HepG2 (cell line): ENCODE results near the gene SH2D7. TPM values are rescaled to one million over a fixed set of nuclear protein-coding genes. Genes with fewer than 3 reads are reported as not detected.

Experiments
- ATAC-seq: fragments of 200-7000 bp; cut with Tn5 transposase; 3 replicates; pipeline ENCODE4 v1.9.1; 2020; ENCODE audit warnings: mild to moderate bottlenecking, moderate library complexity
- BruUV-seq: library from RNA; stranded (reverse); fragments of 400-500 nt; replicated peaks from 2 replicates; lab custom pipeline; 2021; lab: Mats Ljungman, UMichigan
- CTCF ChIA-PET: fragments of 300-600 bp; formaldehyde crosslinking; extraction: SDS; loops from one replicate; lab custom pipeline; 2021; ENCODE audit warnings: low total read pairs, inconsistent platforms, low intra/inter-chr PET ratio; lab: Yijun Ruan, JAX
- POLR2A ChIA-PET: fragments of 350-600 bp; sonication (Branson Sonifier 250); formaldehyde crosslinking; loops from one replicate; lab custom pipeline; 2020; ENCODE audit warnings: antibody characterized with exemption, inconsistent platforms; lab: Yijun Ruan, JAX
- DNase-seq: peaks from one replicate; pipeline ENCODE4 v3.0.0-alpha.2; 2015; ENCODE audit warnings: low spot score
- FAIRE-seq: peaks from 3 replicates; lab custom pipeline; 2011; peaks lifted over from hg19 to GRCh38; lab: Jason Lieb, UNC
- H2AFZ ChIP-seq: one replicate; pipeline ENCODE4 v1.6.1; 2011; ENCODE audit warnings: low read length, inconsistent platforms
- H3K27ac ChIP-seq: fragments of 300-600 bp; 3 replicates; pipeline ENCODE4 v1.8.0; 2011; ENCODE audit warnings: mixed run types, mild to moderate bottlenecking, mixed read lengths, low read length, inconsistent platforms; ENCODE audit not compliant: insufficient read depth; ENCODE audit errors: extremely low read length
- H3K27me3 ChIP-seq, 2 experiments: fragments of 200-600 bp in 1 of 2; 2 replicates in 1 of 2; 3 replicates in 1 of 2; pipeline versions ENCODE4 v1.6.0 to v1.8.0; 2011; ENCODE audit warnings: low read length in 2 of 2, mild to moderate bottlenecking in 2 of 2, moderate library complexity in 2 of 2, inconsistent platforms in 1 of 2; ENCODE audit not compliant: insufficient read depth in 2 of 2, control insufficient read depth in 1 of 2
- H3K36me3 ChIP-seq, 2 experiments: fragments of 200-600 bp in 1 of 2; replicated peaks in 1 of 2; 2 replicates in 1 of 2; 3 replicates in 1 of 2; pipeline versions ENCODE4 v1.5.1 to v1.8.0; 2011; ENCODE audit warnings: low read length in 2 of 2, inconsistent platforms in 1 of 2; ENCODE audit not compliant: insufficient read depth in 2 of 2, control insufficient read depth in 1 of 2
- H3K4me1 ChIP-seq: 2 replicates; pipeline ENCODE4 v1.5.1; 2012; ENCODE audit warnings: low read length, inconsistent platforms; ENCODE audit not compliant: insufficient read depth
- H3K4me2 ChIP-seq: 2 replicates; pipeline ENCODE4 v1.6.0; 2011; ENCODE audit warnings: low read depth, low read length, inconsistent platforms
- H3K4me3 ChIP-seq, 3 experiments: fragments of 200-600 bp in 1 of 3; sonication (generic), shearing (Covaris generic) in 1 of 3; replicated peaks in 1 of 3; 2 replicates each; pipeline ENCODE4 v1.5.1; 2011 to 2016; ENCODE audit warnings: low read length in 3 of 3, inconsistent platforms in 2 of 3, low read depth in 2 of 3, mild to moderate bottlenecking in 2 of 3, control low read depth in 1 of 3, mixed read lengths in 1 of 3; ENCODE audit not compliant: insufficient read depth in 1 of 3
- H3K79me2 ChIP-seq: one replicate; pipeline ENCODE4 v1.6.1; 2011; ENCODE audit warnings: low read length, inconsistent platforms; ENCODE audit not compliant: insufficient read depth
- H3K9ac ChIP-seq: 2 replicates; pipeline ENCODE4 v1.6.0; 2011; ENCODE audit warnings: mild to moderate bottlenecking, low read depth, low read length, inconsistent platforms; ENCODE audit not compliant: insufficient read depth
- H3K9me3 ChIP-seq: 2 replicates; pipeline ENCODE4 v1.5.1; 2012; ENCODE audit warnings: mild to moderate bottlenecking, low read length
- H4K20me1 ChIP-seq: 2 replicates; pipeline ENCODE4 v1.6.0; 2011; ENCODE audit warnings: inconsistent platforms, mild to moderate bottlenecking, low read length, moderate library complexity; ENCODE audit not compliant: insufficient read depth
- AGO1 ChIP-seq: fragments of 200-400 bp; formaldehyde crosslinking; IDR thresholded peaks from 2 replicates; pipeline ENCODE4 v1.6.1; 2017; ENCODE audit warnings: mild to moderate bottlenecking, low read depth, low read length, moderate library complexity; ENCODE audit not compliant: poor library complexity, severe bottlenecking
- AKAP8 ChIP-seq: sonication (generic); formaldehyde crosslinking; IDR thresholded peaks from 2 replicates; pipeline ENCODE4 v1.5.1; 2020; ENCODE audit warnings: mild to moderate bottlenecking, missing genetic modification reagents
- DNMT3B ChIP-seq: conservative IDR thresholded peaks from 2 replicates; pipeline ENCODE4 v1.6.1; 2016; ENCODE audit warnings: missing biosample characterization, control low read depth
- HMGXB4 ChIP-seq, 2 experiments: sonication (generic) in 1 of 2; formaldehyde crosslinking in 1 of 2; IDR thresholded peaks; 2 replicates each; pipeline versions ENCODE4 v1.4.0 to v1.6.1; 2018 to 2020; ENCODE audit warnings: missing genetic modification reagents in 2 of 2, borderline replicate concordance in 1 of 2, low read depth in 1 of 2, mild to moderate bottlenecking in 1 of 2, missing biosample characterization in 1 of 2
- KDM5B ChIP-seq: sonication (generic); formaldehyde crosslinking; IDR thresholded peaks from 2 replicates; pipeline ENCODE4 v1.4.0; 2020; ENCODE audit warnings: missing genetic modification reagents, mild to moderate bottlenecking, borderline replicate concordance
- MTF2 ChIP-seq: sonication (generic); formaldehyde crosslinking; IDR thresholded peaks from 2 replicates; pipeline ENCODE4 v1.5.0; 2020; ENCODE audit warnings: missing genetic modification reagents, borderline replicate concordance
- NRL ChIP-seq: sonication (generic); formaldehyde crosslinking; IDR thresholded peaks from 2 replicates; pipeline ENCODE4 v1.5.0; 2020; ENCODE audit warnings: missing genetic modification reagents, mild to moderate bottlenecking, moderate library complexity, borderline replicate concordance
- PHF21A ChIP-seq: sonication (generic); formaldehyde crosslinking; IDR thresholded peaks from 2 replicates; pipeline ENCODE4 v1.5.0; 2020; ENCODE audit warnings: mild to moderate bottlenecking, missing genetic modification reagents
- REST ChIP-seq, 2 experiments: IDR thresholded peaks; 2 replicates each; pipeline ENCODE4 v1.6.1; 2011 to 2012; ENCODE audit warnings: low read length in 2 of 2, borderline replicate concordance in 1 of 2, low read depth in 1 of 2, mild to moderate bottlenecking in 1 of 2, moderate library complexity in 1 of 2
- SAP130 ChIP-seq: IDR thresholded peaks from 2 replicates; pipeline ENCODE4 v1.6.1; 2016; ENCODE audit warnings: low read depth
- YEATS4 ChIP-seq: sonication (generic); formaldehyde crosslinking; IDR thresholded peaks from 2 replicates; pipeline ENCODE4 v1.4.0; 2020; ENCODE audit warnings: missing genetic modification reagents, borderline replicate concordance
- ZBTB8A ChIP-seq: sonication (generic); formaldehyde crosslinking; IDR thresholded peaks from 2 replicates; pipeline ENCODE4 v1.4.0; 2020; ENCODE audit warnings: mild to moderate bottlenecking, low read depth, missing genetic modification reagents, borderline replicate concordance
- ZNF101 ChIP-seq: sonication (generic); formaldehyde crosslinking; IDR thresholded peaks from 2 replicates; pipeline ENCODE4 v1.4.0; 2020; ENCODE audit warnings: mild to moderate bottlenecking, low read depth, missing genetic modification reagents, borderline replicate concordance
- ZNF30 ChIP-seq: sonication (generic); formaldehyde crosslinking; IDR thresholded peaks from 2 replicates; pipeline ENCODE4 v1.5.0; 2020; ENCODE audit warnings: mild to moderate bottlenecking, missing genetic modification reagents
- ZNF577 ChIP-seq: sonication (generic); formaldehyde crosslinking; IDR thresholded peaks from 2 replicates; pipeline ENCODE4 v1.4.0; 2020; ENCODE audit warnings: mild to moderate bottlenecking, low read depth, missing genetic modification reagents, borderline replicate concordance
- WGBS: methylation state at CpG from one replicate; pipeline ENCODE4 v1.1.6; 2017; ENCODE audit warnings: low lambda C conversion rate; 5-methylcytosine and 5-hydroxymethylcytosine counted together
- in situ Hi-C: cut with HindIII; loops from 2 replicates; pipeline ENCODE4 v1.10.0; 2017; ENCODE audit warnings: low pct_unique_long_range_greater_than_20kb; ENCODE audit not compliant: extremely low pct_ligation_motif_present
- intact Hi-C: fragments of 100-400 bp; cut with micrococcal nuclease; formaldehyde crosslinking; loops from one replicate; pipeline ENCODE4 v1.10.0; 2022; ENCODE audit not compliant: unreplicated experiment
- polyA plus RNA-seq, 8 experiments: library from polyadenylated mRNA; depleted of rRNA in 3 of 8; stranded (reverse) in 7 of 8; unstranded in 1 of 8; fragments of >200 nt; fragmentation: Illumina TruSeq in 4 of 8; extraction: Trizol in 4 of 8; gene quantifications; 2 replicates each; pipeline versions ENCODE4 v1.2.1 to v1.2.3, GENCODE V29; 2011 to 2016; ENCODE audit warnings: low read depth in 4 of 8, missing spikeins in 1 of 8, mixed read lengths in 1 of 8; ENCODE audit not compliant: insufficient read depth in 1 of 8
- total RNA-seq, 5 experiments: library from RNA; depleted of rRNA; stranded (reverse); fragments of >200 nt; fragmentation: Illumina TruSeq; extraction: Trizol; gene quantifications; 2 replicates each; pipeline ENCODE4 v1.2.3, GENCODE V29; 2016; ENCODE audit warnings: low read depth in 1 of 5

Gene SH2D7
- total and polyA plus RNA-seq, 2 of the 13 experiments (the other 11 are each of a cell fraction or from before 2014, with no cell fraction given): not detected

- ChIA-PET POLR2A (interaction anchor here (1.4 to 1.5 kb wide), 2 partner anchors 15 to 19 kb away, joined by 3 to 11 read pairs; partner anchors contain the start of gene CIB2), CTCF (no interaction called here)
- intact Hi-C loops (loop anchor here (1.0 kb wide), 1 partner anchor 19 kb away; the partner anchor contains the start of gene CIB2), in situ Hi-C loops (no loop called here)
- no TSS peak for BruUV-seq
- no peaks in the 10 kb centered on the region for H3K9me3 ChIP-seq
- H3K4me2 ChIP-seq: peak overlapping the region; percentile 93
- peaks cover 26% of the 10 kb centered on the region for H3K4me1 ChIP-seq
- H3K79me2 ChIP-seq: peaks cover 15% of the 10 kb centered on the region
- H3K4me3 ChIP-seq: peak overlapping the region; percentile 75 to 85 (median 84)
- H3K27ac ChIP-seq: no peak overlapping the region
- H2AFZ ChIP-seq: no peak overlapping the region
- FAIRE-seq (no peak), ATAC-seq (no peak; the same call in 2 of the 3 replicates), DNase-seq (peak; percentile 25)
- 1% methylated on average over 17 of the region's 20 CpGs for WGBS
- H4K20me1 ChIP-seq: peaks cover 3% of the 10 kb centered on the region; the same call in 1 of the 2 replicates
- peak overlapping the region; percentile 74 for H3K9ac ChIP-seq
- no peaks in the 10 kb centered on the region for H3K36me3 ChIP-seq
- no peaks in the 10 kb centered on the region for H3K27me3 ChIP-seq
- TF ChIP-seq PHF21A (CRISPR knock-in tag) (no peak), MTF2 (CRISPR knock-in tag) (peak; percentile 31; the same call in 1 of the 2 replicates), AKAP8 (CRISPR knock-in tag) (no peak), KDM5B (no peak), REST (IDR thresholded peaks at IDR 0.05; ENCODE audit: borderline replicate concordance in 1 of 2, low read depth in 1 of 2, low read length in 2 of 2) (no peak), ZNF30 (CRISPR knock-in tag) (no peak), ZNF101 (CRISPR knock-in tag) (no peak), ZNF577 (CRISPR knock-in tag) (no peak), HMGXB4 (CRISPR knock-in tag; IDR thresholded peaks at IDR 0.05; ENCODE audit: borderline replicate concordance in 1 of 2, low read depth in 1 of 2) (no peak), ZBTB8A (no peak), YEATS4 (CRISPR knock-in tag) (no peak), SAP130 (no peak; the same call in none of the 2 replicates), DNMT3B (no peak), NRL (CRISPR knock-in tag) (0 out of 2 replicates have a peak, but pooled peaks have one; percentile 21), AGO1 (no peak)
Observed at GRCh38 chr15:78149805-78150751, 57.7 kb downstream of the SH2D7 start.
